GM12878 (cell line): Measurements from ENCODE around the gene P2RX2. TPM values are rescaled to one million over a fixed set of nuclear protein-coding genes. Genes with fewer than 3 reads are reported as not detected.

Experiments
- ATAC-seq: fragments of 200-7000 bp; cut with Tn5 transposase; 3 replicates; pipeline ENCODE4 v1.9.1; 2020; ENCODE audit warnings: mild to moderate bottlenecking, moderate library complexity
- BruUV-seq: library from RNA; stranded (reverse); fragments of 400-500 nt; replicated peaks from 2 replicates; lab custom pipeline; 2021; lab: Mats Ljungman, UMichigan
- CTCF ChIA-PET: fragments of 300-600 bp; sonication (Branson Sonifier 250); formaldehyde crosslinking; extraction: SDS; loops from one replicate; lab custom pipeline; 2021; ENCODE audit warnings: inconsistent platforms; lab: Yijun Ruan, JAX
- POLR2A ChIA-PET: fragments of 350-600 bp; formaldehyde crosslinking; extraction: SDS; loops from one replicate; lab custom pipeline; 2021; ENCODE audit warnings: inconsistent platforms; lab: Charles Lee
- RAD21 ChIA-PET: fragments of 300-600 bp; sonication (Branson Sonifier 250); formaldehyde crosslinking; loops from one replicate; lab custom pipeline; 2023; ENCODE audit warnings: antibody characterized with exemption; ENCODE audit not compliant: unreplicated experiment; lab: Charles Lee
- SMC1A ChIA-PET: fragments of 300-600 bp; sonication (Branson Sonifier 250); formaldehyde crosslinking; loops from one replicate; lab custom pipeline; 2023; ENCODE audit not compliant: unreplicated experiment, uncharacterized antibody; lab: Charles Lee
- DNase-seq: peaks from one replicate; pipeline ENCODE4 v3.0.0-alpha.2; 2011; ENCODE audit warnings: low read depth, low spot score
- FAIRE-seq: peaks from 3 replicates; lab custom pipeline; 2011; peaks lifted over from hg19 to GRCh38; lab: Jason Lieb, UNC
- H2AFZ ChIP-seq: 2 replicates; pipeline ENCODE4 v1.6.0; 2011; ENCODE audit warnings: low read depth, low read length, control low read depth; ENCODE audit not compliant: control insufficient read depth
- H3K27ac ChIP-seq: 2 replicates; pipeline ENCODE4 v1.5.1; 2011; ENCODE audit warnings: control low read depth; ENCODE audit not compliant: control insufficient read depth, insufficient read depth
- H3K27me3 ChIP-seq, 2 experiments: replicated peaks in 1 of 2; 2 replicates each; pipeline versions ENCODE4 v1.6.0 to v1.6.1; 2011; ENCODE audit warnings: low read length in 1 of 2; ENCODE audit not compliant: control insufficient read depth in 2 of 2, insufficient read depth in 2 of 2
- H3K36me3 ChIP-seq, 2 experiments: 2 replicates each; pipeline ENCODE4 v1.5.1; 2011; ENCODE audit warnings: low read length in 1 of 2; ENCODE audit not compliant: control insufficient read depth in 2 of 2, insufficient read depth in 2 of 2
- H3K4me1 ChIP-seq: 2 replicates; pipeline ENCODE4 v1.6.1; 2011; ENCODE audit warnings: mild to moderate bottlenecking, low read length, moderate library complexity, mixed read lengths; ENCODE audit not compliant: control insufficient read depth, insufficient read depth
- H3K4me2 ChIP-seq: 2 replicates; pipeline ENCODE4 v1.6.0; 2011; ENCODE audit warnings: control low read depth; ENCODE audit not compliant: control insufficient read depth, insufficient read depth
- H3K4me3 ChIP-seq: fragments of 200-600 bp; sonication (generic); 2 replicates; pipeline ENCODE4 v1.5.1; 2016
- H3K79me2 ChIP-seq: 2 replicates; pipeline ENCODE4 v1.6.0; 2011; ENCODE audit warnings: low read length; ENCODE audit not compliant: control insufficient read depth, insufficient read depth
- H3K9ac ChIP-seq: 2 replicates; pipeline ENCODE4 v1.8.0; 2011; ENCODE audit warnings: low read length, control low read depth, mixed read lengths; ENCODE audit not compliant: control insufficient read depth, insufficient read depth
- H3K9me3 ChIP-seq: replicated peaks from 3 replicates; pipeline ENCODE4 v1.5.1; 2011; ENCODE audit warnings: mild to moderate bottlenecking, low read length; ENCODE audit not compliant: control insufficient read depth, insufficient read depth
- H4K20me1 ChIP-seq: 2 replicates; pipeline ENCODE4 v1.6.0; 2011; ENCODE audit not compliant: control insufficient read depth, insufficient read depth
- BCL11A ChIP-seq: IDR thresholded peaks from 2 replicates; pipeline ENCODE4 v1.6.1; 2011; ENCODE audit warnings: low read depth, low read length
- BRCA1 ChIP-seq: IDR thresholded peaks from 2 replicates; pipeline ENCODE4 v1.6.1; 2011; ENCODE audit warnings: low read depth, low read length, improper control_type of control experiment
- CBX3 ChIP-seq: fragments of 200-600 bp; sonication (generic); IDR thresholded peaks from 2 replicates; pipeline ENCODE4 v1.6.1; 2016; ENCODE audit warnings: low read depth, borderline replicate concordance
- ETV6 ChIP-seq, 2 experiments: fragments of 450-650 bp in 1 of 2; IDR thresholded peaks in 1 of 2; conservative IDR thresholded peaks in 1 of 2; 2 replicates each; pipeline ENCODE4 v1.6.1; 2014; ENCODE audit warnings: antibody characterized with exemption in 1 of 2, borderline replicate concordance in 1 of 2, low read depth in 1 of 2, mild to moderate bottlenecking in 1 of 2, moderate library complexity in 1 of 2
- HCFC1 ChIP-seq: fragments of 150-350 bp; IDR thresholded peaks from 2 replicates; pipeline ENCODE4 v1.6.1; 2014; ENCODE audit warnings: low read length
- KLF5 ChIP-seq: fragments of 450-650 bp; IDR thresholded peaks from 2 replicates; pipeline ENCODE4 v1.6.1; 2014; ENCODE audit warnings: mild to moderate bottlenecking; ENCODE audit not compliant: partially characterized antibody
- MTA2 ChIP-seq: fragments of 450-650 bp; IDR thresholded peaks from 2 replicates; pipeline ENCODE4 v1.6.1; 2016; ENCODE audit warnings: low read depth, mild to moderate bottlenecking, moderate library complexity
- RBBP5 ChIP-seq: fragments of 200-600 bp; sonication (generic); conservative IDR thresholded peaks from 2 replicates; pipeline ENCODE4 v1.6.1; 2016
- RCOR1 ChIP-seq: conservative IDR thresholded peaks from 2 replicates; pipeline ENCODE4 v1.6.1; 2012; ENCODE audit warnings: low read depth, low read length, improper control_type of control experiment
- STAT3 ChIP-seq: IDR thresholded peaks from 2 replicates; pipeline ENCODE4 v1.6.1; 2011; ENCODE audit warnings: low read depth, low read length, improper control_type of control experiment
- SUZ12 ChIP-seq: fragments of 200-600 bp; sonication (generic); IDR thresholded peaks from one replicate; pipeline ENCODE4 v1.6.1; 2018; ENCODE audit warnings: antibody characterized with exemption, mild to moderate bottlenecking; ENCODE audit not compliant: unreplicated experiment
- TCF12 ChIP-seq: IDR thresholded peaks from 2 replicates; pipeline ENCODE4 v1.6.1; 2011; ENCODE audit warnings: low read depth, mild to moderate bottlenecking, low read length
- WRNIP1 ChIP-seq: IDR thresholded peaks from 2 replicates; pipeline ENCODE4 v1.6.1; 2011; ENCODE audit warnings: low read depth, low read length, improper control_type of control experiment, borderline replicate concordance
- ZNF384 ChIP-seq: IDR thresholded peaks from 2 replicates; pipeline ENCODE4 v1.6.1; 2012; ENCODE audit warnings: low read depth, mild to moderate bottlenecking, low read length, improper control_type of control experiment, borderline replicate concordance
- WGBS: methylation state at CpG from one replicate; pipeline ENCODE4 v1.1.6; 2016; ENCODE audit warnings: low lambda C conversion rate; ENCODE audit not compliant: insufficient replicate concordance, insufficient coverage; ENCODE audit errors: missing lambda C conversion rate; 5-methylcytosine and 5-hydroxymethylcytosine counted together
- in situ Hi-C: fragments of 300-500 bp; cut with MboI; formaldehyde crosslinking; loops from 9 replicates; pipeline ENCODE4 v1.14.3; 2018; ENCODE audit warnings: mixed read lengths
- intact Hi-C: fragments of 100-400 bp; cut with micrococcal nuclease; formaldehyde crosslinking; loops from one replicate; pipeline ENCODE4 v1.14.2; 2022; ENCODE audit not compliant: unreplicated experiment
- polyA plus RNA-seq, 11 experiments: library from polyadenylated mRNA; depleted of rRNA in 4 of 11; unstranded in 6 of 11; stranded (reverse) in 5 of 11; fragments of >200 nt; fragmentation: Nextera tagmentation in 4 of 11; fragmentation: Illumina TruSeq in 1 of 11; extraction: Ambion mirVana in 4 of 11; extraction: Trizol in 1 of 11; gene quantifications; 1 replicate in 1 of 11; 2 replicates in 10 of 11; pipeline versions ENCODE4 v1.2.1 to v1.2.3, GENCODE V29; 2011 to 2016; ENCODE audit warnings: inconsistent platforms in 2 of 11, missing spikeins in 2 of 11, low read depth in 1 of 11
- total RNA-seq, 4 experiments: library from RNA; depleted of rRNA in 3 of 4; stranded (reverse); fragments of >200 nt in 3 of 4; fragmentation: Illumina TruSeq in 1 of 4; extraction: Trizol in 1 of 4; gene quantifications; 2 replicates each; pipeline versions ENCODE4 v1.2.1 to v1.2.3, GENCODE V29; 2013 to 2021
- TF ChIP-seq, protein P1 (sequence below): fragments of 450-650 bp; IDR thresholded peaks from 2 replicates; pipeline ENCODE4 v1.6.1; 2017; ENCODE audit warnings: low read depth, mild to moderate bottlenecking, moderate library complexity
- TF ChIP-seq, protein P2 (sequence below): IDR thresholded peaks from 2 replicates; pipeline ENCODE4 v1.6.1; 2012; ENCODE audit warnings: low read length, inconsistent platforms
- TF ChIP-seq, protein P3 (sequence below): fragments of 450-650 bp; IDR thresholded peaks from 2 replicates; pipeline ENCODE4 v1.6.1; 2017; ENCODE audit warnings: borderline replicate concordance

Gene P2RX2
- total and polyA plus RNA-seq, 10 of the 15 experiments (the other 5 are each of a cell fraction or from before 2014, with no cell fraction given) = not detected

DNA sequence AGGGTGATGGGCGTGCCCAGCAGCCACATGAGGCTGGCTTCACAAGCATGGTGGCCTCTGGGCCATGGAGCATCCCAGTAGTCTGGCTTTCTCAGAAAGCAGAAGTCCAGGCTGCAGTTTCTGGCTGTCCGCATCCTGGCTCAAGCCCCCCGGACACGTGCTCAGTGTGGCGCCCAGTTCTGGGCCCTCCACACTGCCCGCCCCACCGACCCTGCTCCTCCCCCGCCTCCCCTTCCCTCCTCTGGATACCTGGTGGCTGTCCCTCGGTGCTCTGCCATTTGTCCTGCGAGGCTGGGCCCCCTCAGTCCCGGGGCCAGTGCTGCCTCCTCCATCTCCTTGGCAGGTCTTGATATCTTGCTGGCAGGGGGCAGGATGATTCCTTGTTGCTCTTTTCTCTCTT is 39.8 kb upstream of the P2RX2 start:
- no peak for ATAC-seq
- WGBS = 59% methylated on average over 3 of the region's 11 CpGs
- no peak overlapping the region for H3K4me2 ChIP-seq
- H3K4me1 ChIP-seq = no peaks in the 10 kb centered on the region
- intact Hi-C loops = no loop called here
- H3K9ac ChIP-seq = no peak overlapping the region
- no peak overlapping the region for H3K27ac ChIP-seq
- POLR2A ChIA-PET = no interaction called here
- TF ChIP-seq CBX3 (no peak), ETV6 (conservative IDR thresholded peaks at IDR 0.05 in 1 of 2, IDR thresholded peaks at IDR 0.05 in 1 of 2; ENCODE audit: borderline replicate concordance in 1 of 2, low read depth in 1 of 2) (no peak), TCF12 (no peak), SUZ12 (no peak), MTA2 (no peak), WRNIP1 (no peak), KLF5 (no peak), RBBP5 (no peak), RCOR1 (no peak), STAT3 (no peak), BRCA1 (no peak), BCL11A (no peak), HCFC1 (no peak), ZNF384 (no peak)
- TF ChIP-seq, protein P1, sequence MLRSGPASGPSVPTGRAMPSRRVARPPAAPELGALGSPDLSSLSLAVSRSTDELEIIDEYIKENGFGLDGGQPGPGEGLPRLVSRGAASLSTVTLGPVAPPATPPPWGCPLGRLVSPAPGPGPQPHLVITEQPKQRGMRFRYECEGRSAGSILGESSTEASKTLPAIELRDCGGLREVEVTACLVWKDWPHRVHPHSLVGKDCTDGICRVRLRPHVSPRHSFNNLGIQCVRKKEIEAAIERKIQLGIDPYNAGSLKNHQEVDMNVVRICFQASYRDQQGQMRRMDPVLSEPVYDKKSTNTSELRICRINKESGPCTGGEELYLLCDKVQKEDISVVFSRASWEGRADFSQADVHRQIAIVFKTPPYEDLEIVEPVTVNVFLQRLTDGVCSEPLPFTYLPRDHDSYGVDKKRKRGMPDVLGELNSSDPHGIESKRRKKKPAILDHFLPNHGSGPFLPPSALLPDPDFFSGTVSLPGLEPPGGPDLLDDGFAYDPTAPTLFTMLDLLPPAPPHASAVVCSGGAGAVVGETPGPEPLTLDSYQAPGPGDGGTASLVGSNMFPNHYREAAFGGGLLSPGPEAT = no peak
- TF ChIP-seq, protein P2, sequence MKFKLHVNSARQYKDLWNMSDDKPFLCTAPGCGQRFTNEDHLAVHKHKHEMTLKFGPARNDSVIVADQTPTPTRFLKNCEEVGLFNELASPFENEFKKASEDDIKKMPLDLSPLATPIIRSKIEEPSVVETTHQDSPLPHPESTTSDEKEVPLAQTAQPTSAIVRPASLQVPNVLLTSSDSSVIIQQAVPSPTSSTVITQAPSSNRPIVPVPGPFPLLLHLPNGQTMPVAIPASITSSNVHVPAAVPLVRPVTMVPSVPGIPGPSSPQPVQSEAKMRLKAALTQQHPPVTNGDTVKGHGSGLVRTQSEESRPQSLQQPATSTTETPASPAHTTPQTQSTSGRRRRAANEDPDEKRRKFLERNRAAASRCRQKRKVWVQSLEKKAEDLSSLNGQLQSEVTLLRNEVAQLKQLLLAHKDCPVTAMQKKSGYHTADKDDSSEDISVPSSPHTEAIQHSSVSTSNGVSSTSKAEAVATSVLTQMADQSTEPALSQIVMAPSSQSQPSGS = no peak
- TF ChIP-seq, protein P3, sequence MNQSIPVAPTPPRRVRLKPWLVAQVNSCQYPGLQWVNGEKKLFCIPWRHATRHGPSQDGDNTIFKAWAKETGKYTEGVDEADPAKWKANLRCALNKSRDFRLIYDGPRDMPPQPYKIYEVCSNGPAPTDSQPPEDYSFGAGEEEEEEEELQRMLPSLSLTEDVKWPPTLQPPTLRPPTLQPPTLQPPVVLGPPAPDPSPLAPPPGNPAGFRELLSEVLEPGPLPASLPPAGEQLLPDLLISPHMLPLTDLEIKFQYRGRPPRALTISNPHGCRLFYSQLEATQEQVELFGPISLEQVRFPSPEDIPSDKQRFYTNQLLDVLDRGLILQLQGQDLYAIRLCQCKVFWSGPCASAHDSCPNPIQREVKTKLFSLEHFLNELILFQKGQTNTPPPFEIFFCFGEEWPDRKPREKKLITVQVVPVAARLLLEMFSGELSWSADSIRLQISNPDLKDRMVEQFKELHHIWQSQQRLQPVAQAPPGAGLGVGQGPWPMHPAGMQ = no peak
- no peak overlapping the region for H3K4me3 ChIP-seq
- H3K9me3 ChIP-seq = no peaks in the 10 kb centered on the region
- no peaks in the 10 kb centered on the region for H4K20me1 ChIP-seq
- FAIRE-seq = no peak
- CTCF ChIA-PET = no interaction called here
- no peak for DNase-seq
- H3K27me3 ChIP-seq = no peaks in the 10 kb centered on the region
- peaks cover 0 to 2% of the 10 kb centered on the region in 2 experiments; a peak in 1 of 4 replicates for H3K36me3 ChIP-seq
- no TSS peak for BruUV-seq
- in situ Hi-C loops = no loop called here
- SMC1A ChIA-PET = no interaction called here
- H2AFZ ChIP-seq = no peak overlapping the region
- H3K79me2 ChIP-seq = no peaks in the 10 kb centered on the region
- RAD21 ChIA-PET = no interaction called here
